HG03025 (cell line): ENCODE data around the gene PRM3.
"Not testable (repeated sequence)": the region's sequence is repeated elsewhere in the genome, so short reads cannot be mapped to it uniquely, and the experiment has no call there.

Experiments used
- ATAC-seq: cut with Tn5 transposase; IDR thresholded peaks from one replicate; pipeline ENCODE4 v1.9.1; 2021; ENCODE audit warnings: mild to moderate bottlenecking, moderate library complexity; ENCODE audit not compliant: unreplicated experiment, low FRiP score

PRM3 gene

GRCh38 chr16:11306997-11307638 is 33.7 kb upstream of the PRM3 start:
- no peak for ATAC-seq

- ATAC-seq = no peak
Measured at GRCh38 chr16:11306381-11306780, 33.0 kb upstream of the PRM3 start.

GRCh38 chr16:11303405-11304138 is 30.1 kb upstream of the PRM3 start:
- no peak for ATAC-seq

- ATAC-seq = no peak
Measured at GRCh38 chr16:11302977-11303376, 29.5 kb upstream of the PRM3 start.

- ATAC-seq = no peak
Measured at GRCh38 chr16:11301645-11302501, 28.4 kb upstream of the PRM3 start.

- ATAC-seq = no peak
Measured at GRCh38 chr16:11300560-11300892, 27.1 kb upstream of the PRM3 start.

- ATAC-seq = no peak
Measured at GRCh38 chr16:11299865-11300559, 26.6 kb upstream of the PRM3 start.

GRCh38 chr16:11298950-11299547 is 25.6 kb upstream of the PRM3 start:
- not testable (repeated sequence) for ATAC-seq

GRCh38 chr16:11298143-11298900 is 24.9 kb upstream of the PRM3 start:
- no peak for ATAC-seq

GRCh38 chr16:11297492-11298142 is 24.2 kb upstream of the PRM3 start:
- peak; percentile 56 for ATAC-seq

- ATAC-seq = no peak
Measured at GRCh38 chr16:11296706-11297491, 23.5 kb upstream of the PRM3 start.

- no peak for ATAC-seq
Measured at GRCh38 chr16:11296351-11296705, 22.9 kb upstream of the PRM3 start.

- no peak for ATAC-seq
Measured at GRCh38 chr16:11295672-11296071, 22.2 kb upstream of the PRM3 start.

- ATAC-seq = no peak
Measured at GRCh38 chr16:11292076-11292748, 18.8 kb upstream of the PRM3 start.

- no peak for ATAC-seq
Measured at GRCh38 chr16:11291091-11291703, 17.8 kb upstream of the PRM3 start.

- no peak for ATAC-seq
Measured at GRCh38 chr16:11290102-11290893, 16.9 kb upstream of the PRM3 start.

- not testable (repeated sequence) for ATAC-seq
Measured at GRCh38 chr16:11289696-11290095, 16.3 kb upstream of the PRM3 start.
